Stomach (tissue), 9 donors: Measurements from ENCODE around the gene KRT80. TPM values are rescaled to one million over a fixed set of nuclear protein-coding genes. Genes with fewer than 3 reads are reported as not detected.

Source experiments
- DNase-seq, 2 donors: peaks; one replicate each; pipeline versions ENCODE4 v3.0.0 to v3.0.0-alpha.2; 2013 to 2019
- H3K27ac ChIP-seq, 5 donors: fragments of 200-600 bp in 4 of 5; sonication (generic) in 4 of 5; one replicate each; pipeline ENCODE4 v1.5.1; 2013 to 2019; ENCODE audit warnings: mild to moderate bottlenecking in 1 of 5, moderate library complexity in 1 of 5
- H3K27me3 ChIP-seq, 3 donors: fragments of 200-600 bp; sonication (generic); one replicate each; pipeline ENCODE4 v1.5.1; 2017 to 2019; ENCODE audit warnings: mixed run types in 1 of 3
- H3K36me3 ChIP-seq, 4 donors: fragments of 200-600 bp; sonication (generic); 1 replicate in 3 of 4; 2 replicates in 1 of 4; pipeline ENCODE4 v1.5.1; 2016 to 2019
- H3K4me1 ChIP-seq, 4 donors: fragments of 200-600 bp; sonication (generic); one replicate each; pipeline ENCODE4 v1.5.1; 2016 to 2019
- H3K4me3 ChIP-seq, 4 donors: fragments of 200-600 bp; sonication (generic) in 3 of 4; one replicate each; pipeline ENCODE4 v1.5.1; 2016 to 2019; ENCODE audit warnings: mild to moderate bottlenecking in 1 of 4
- H3K9me3 ChIP-seq, 4 donors: fragments of 200-600 bp; sonication (generic); one replicate each; pipeline ENCODE4 v1.5.1; 2016 to 2019
- EP300 ChIP-seq: sonication (generic); formaldehyde crosslinking; IDR thresholded peaks from one replicate; pipeline ENCODE4 v1.6.1; 2017; ENCODE audit warnings: antibody characterized with exemption
- POLR2A ChIP-seq, 4 donors: fragments of 450-650 bp; IDR thresholded peaks; one replicate each; pipeline ENCODE4 v1.6.1; 2016; ENCODE audit warnings: antibody characterized with exemption in 4 of 4, control low read depth in 2 of 4, mild to moderate bottlenecking in 1 of 4, moderate library complexity in 1 of 4
- POLR2AphosphoS5 ChIP-seq, 3 donors: sonication (generic); formaldehyde crosslinking; IDR thresholded peaks; one replicate each; pipeline ENCODE4 v1.6.1; 2016; ENCODE audit warnings: antibody characterized with exemption in 3 of 3
- WGBS, 5 donors: extraction: QIAGEN DNeasy Blood & Tissue Kit in 3 of 5; methylation state at CpG; one replicate each; pipeline versions ENCODE4 v1.1.5 to v1.1.7; 2013 to 2018; 5-methylcytosine and 5-hydroxymethylcytosine counted together
- intact Hi-C: fragments of 100-400 bp; cut with DNase I; formaldehyde crosslinking; loops from one replicate; pipeline ENCODE4 v1.15.1; 2023; ENCODE audit warnings: low total_unique reads
- polyA plus RNA-seq, 3 donors: library from polyadenylated mRNA; stranded (reverse); fragments of 200-250 nt; gene quantifications; one replicate each; pipeline ENCODE4 v1.2.3, GENCODE V29; 2013
- total RNA-seq, 5 donors: library from RNA; depleted of rRNA; stranded (reverse); fragments of >200 nt; gene quantifications; one replicate each; pipeline versions ENCODE4 v1.1.0 to v1.2.3, GENCODE V29; 2014 to 2016
- TF ChIP-seq, protein P1 (sequence below), 7 experiments: fragments of 450-650 bp in 4 of 7; fragments of 200-600 bp in 3 of 7; sonication (generic) in 3 of 7; IDR thresholded peaks; one replicate each; pipeline ENCODE4 v1.5.1; 2016 to 2019; ENCODE audit warnings: antibody characterized with exemption in 7 of 7, control low read depth in 2 of 7, mild to moderate bottlenecking in 1 of 7
- donor health status: healthy with polysubstance abuse.
- donor health status: Bipolar disorder and iron deficiency.
- donor health status: healthy.

The KRT80 gene
- total and polyA plus RNA-seq, 8 donors: 0.29 to 3.7 (median 0.45) TPM; not detected in 3

GRCh38 chr12:52157566-52158150 is 34.2 kb downstream of the KRT80 start:
- Histone ChIP-seq H3K36me3 (no peaks in the 10 kb centered on the region), H3K27me3 (peaks cover 0 to 4% (median 0%) of the 10 kb centered on the region in 3 donors), H3K9me3 (no peaks in the 10 kb centered on the region), H3K4me3 (no peak overlapping the region), H3K27ac (no peak overlapping the region), H3K4me1 (peaks cover 2 to 11% (median 4%) of the 10 kb centered on the region in 4 donors)
- WGBS, 5 donors: 83 to 92% (median 88%) methylated on average over 5 of the region's 5 CpGs
- intact Hi-C loops: loop anchor here (5.0 kb wide), 1 partner anchor 170 kb away; no protein-coding TSS in a partner anchor
- TF ChIP-seq POLR2AphosphoS5 (IDR thresholded peaks at IDR 0.05): no peak
- TF ChIP-seq, protein P1, sequence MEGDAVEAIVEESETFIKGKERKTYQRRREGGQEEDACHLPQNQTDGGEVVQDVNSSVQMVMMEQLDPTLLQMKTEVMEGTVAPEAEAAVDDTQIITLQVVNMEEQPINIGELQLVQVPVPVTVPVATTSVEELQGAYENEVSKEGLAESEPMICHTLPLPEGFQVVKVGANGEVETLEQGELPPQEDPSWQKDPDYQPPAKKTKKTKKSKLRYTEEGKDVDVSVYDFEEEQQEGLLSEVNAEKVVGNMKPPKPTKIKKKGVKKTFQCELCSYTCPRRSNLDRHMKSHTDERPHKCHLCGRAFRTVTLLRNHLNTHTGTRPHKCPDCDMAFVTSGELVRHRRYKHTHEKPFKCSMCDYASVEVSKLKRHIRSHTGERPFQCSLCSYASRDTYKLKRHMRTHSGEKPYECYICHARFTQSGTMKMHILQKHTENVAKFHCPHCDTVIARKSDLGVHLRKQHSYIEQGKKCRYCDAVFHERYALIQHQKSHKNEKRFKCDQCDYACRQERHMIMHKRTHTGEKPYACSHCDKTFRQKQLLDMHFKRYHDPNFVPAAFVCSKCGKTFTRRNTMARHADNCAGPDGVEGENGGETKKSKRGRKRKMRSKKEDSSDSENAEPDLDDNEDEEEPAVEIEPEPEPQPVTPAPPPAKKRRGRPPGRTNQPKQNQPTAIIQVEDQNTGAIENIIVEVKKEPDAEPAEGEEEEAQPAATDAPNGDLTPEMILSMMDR (IDR thresholded peaks at IDR 0.05): no peak
- TF ChIP-seq POLR2A (IDR thresholded peaks at IDR 0.05): no peak
- no peak for TF ChIP-seq EP300
- DNase-seq: no peak

GRCh38 chr12:52156757-52157565 is 34.9 kb downstream of the KRT80 start:
- peaks cover 9 to 18% (median 11%) of the 10 kb centered on the region in 4 donors for H3K4me1 ChIP-seq
- TF ChIP-seq POLR2AphosphoS5 (IDR thresholded peaks at IDR 0.05) (peak in 1 of 3 donors; percentile 17), POLR2A (IDR thresholded peaks at IDR 0.05) (no peak), EP300 (no peak)
- TF ChIP-seq, protein P1 (IDR thresholded peaks at IDR 0.05): peak in 5 of 7 experiments; percentile 86 to 93 (median 90)
- DNase-seq: peak; percentile 85 to 91
- H3K36me3 ChIP-seq: no peaks in the 10 kb centered on the region
- no peak overlapping the region for H3K4me3 ChIP-seq
- intact Hi-C loops: loop anchor here (5.0 kb wide), 1 partner anchor 170 kb away; no protein-coding TSS in a partner anchor
- H3K27ac ChIP-seq: no peak overlapping the region
- peaks cover 0 to 11% (median 6%) of the 10 kb centered on the region in 3 donors for H3K27me3 ChIP-seq
- WGBS, 5 donors: 41 to 48% (median 46%) methylated on average over 15 of the region's 15 CpGs
- no peaks in the 10 kb centered on the region for H3K9me3 ChIP-seq

DNA sequence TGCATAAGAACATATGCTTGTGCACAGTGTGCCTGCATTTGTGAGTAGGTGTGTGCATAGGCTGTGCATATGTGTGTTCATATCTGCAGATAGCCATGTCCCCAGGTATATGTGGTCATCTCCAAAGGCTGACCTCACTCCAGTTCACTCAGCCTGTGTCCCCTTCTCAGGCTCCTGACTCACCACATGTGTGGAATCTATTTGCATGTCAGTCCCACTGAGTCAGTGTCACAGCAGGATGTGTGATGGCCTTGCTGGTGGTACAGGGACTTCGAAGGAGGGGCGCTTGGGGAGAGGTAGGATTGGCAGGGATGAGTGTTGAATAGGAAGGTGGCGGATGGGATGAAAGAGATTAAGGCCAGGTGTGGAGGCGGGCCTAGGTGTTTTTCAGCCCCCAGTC is 35.5 kb downstream of the KRT80 start:
- Histone ChIP-seq H3K9me3 (no peaks in the 10 kb centered on the region), H3K4me3 (no peak overlapping the region), H3K27ac (no peak overlapping the region), H3K27me3 (peaks cover 0 to 12% (median 9%) of the 10 kb centered on the region in 3 donors), H3K4me1 (peaks cover 15 to 25% (median 17%) of the 10 kb centered on the region in 4 donors), H3K36me3 (no peaks in the 10 kb centered on the region)
- no peak for DNase-seq
- intact Hi-C loops: loop anchor here (5.0 kb wide), 1 partner anchor 171 kb away; no protein-coding TSS in a partner anchor
- WGBS, 5 donors: 73 to 83% (median 74%) methylated on average over 4 of the region's 4 CpGs
- TF ChIP-seq POLR2A (IDR thresholded peaks at IDR 0.05): no peak
- TF ChIP-seq EP300: no peak
- TF ChIP-seq, protein P1 (IDR thresholded peaks at IDR 0.05): no peak
- no peak for TF ChIP-seq POLR2AphosphoS5 (IDR thresholded peaks at IDR 0.05)

DNA sequence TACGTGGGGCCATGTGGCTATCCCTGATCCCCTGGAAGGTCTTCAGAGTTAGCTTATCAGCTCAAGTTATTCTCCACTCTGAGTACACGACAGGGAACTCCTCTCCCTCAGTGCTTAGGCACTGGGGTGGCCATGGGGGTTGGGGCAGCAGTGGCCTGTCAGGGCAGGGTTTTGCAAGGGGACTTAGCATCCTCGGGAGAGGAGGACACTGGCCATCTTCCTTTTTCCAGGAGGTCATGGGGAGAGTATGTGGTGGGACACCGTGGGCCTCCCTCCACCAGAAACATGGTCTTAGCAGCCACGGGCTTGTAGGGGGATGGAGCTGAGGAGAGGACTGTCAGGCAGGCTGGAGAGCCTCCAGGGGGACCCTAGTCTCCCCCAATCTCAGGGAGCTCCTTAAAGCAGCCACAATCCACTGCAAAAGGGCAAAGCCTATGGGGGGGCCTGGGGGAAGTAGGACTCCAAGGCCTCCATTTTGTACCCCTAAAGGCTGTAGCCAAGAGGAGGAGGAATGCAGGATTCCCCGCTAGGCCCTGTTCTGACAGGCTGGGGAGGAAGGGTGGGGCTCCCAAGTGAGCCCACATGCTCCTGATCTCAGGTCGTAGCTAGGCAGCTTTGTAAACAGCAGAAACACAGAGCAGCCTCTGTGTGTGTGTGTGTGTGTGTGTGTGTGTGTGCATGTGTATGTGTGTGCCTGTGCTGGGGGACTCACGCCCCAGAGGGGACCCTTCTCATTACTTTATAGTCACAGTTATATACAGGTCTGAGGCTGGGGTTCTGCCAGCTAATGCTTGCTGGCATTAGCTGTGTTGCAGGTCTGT is 36.6 kb downstream of the KRT80 start:
- Histone ChIP-seq H3K9me3 (no peaks in the 10 kb centered on the region), H3K27ac (peak overlapping the region in 3 of 5 donors; percentile 5 to 37 (median 20)), H3K36me3 (no peaks in the 10 kb centered on the region), H3K27me3 (peaks cover 0 to 12% (median 9%) of the 10 kb centered on the region in 3 donors), H3K4me3 (no peak overlapping the region), H3K4me1 (peaks cover 15 to 26% (median 19%) of the 10 kb centered on the region in 4 donors)
- peak in 1 of 2 donors; percentile 94 for DNase-seq
- WGBS, 5 donors: 37 to 54% (median 41%) methylated on average over 7 to 8 of the region's 8 CpGs
- intact Hi-C loops: loop anchor here (5.0 kb wide), 1 partner anchor 172 kb away; no protein-coding TSS in a partner anchor
- TF ChIP-seq EP300 (no peak), POLR2AphosphoS5 (IDR thresholded peaks at IDR 0.05) (no peak), POLR2A (IDR thresholded peaks at IDR 0.05) (no peak)
- TF ChIP-seq, protein P1 (IDR thresholded peaks at IDR 0.05): no peak
